Measurements from ENCODE around the gene PALB2. TPM values are rescaled to one million over a fixed set of nuclear protein-coding genes. Genes with fewer than 3 reads are reported as not detected.

Gene PALB2
- total and polyA plus RNA-seq, 3 donors from 2014 or later: 14.4 to 26.8 (median 24.6) TPM

GRCh38 chr16:23650674-23651416 lies 9.7 kb upstream of the PALB2 start:
- TF ChIP-seq, protein P1, sequence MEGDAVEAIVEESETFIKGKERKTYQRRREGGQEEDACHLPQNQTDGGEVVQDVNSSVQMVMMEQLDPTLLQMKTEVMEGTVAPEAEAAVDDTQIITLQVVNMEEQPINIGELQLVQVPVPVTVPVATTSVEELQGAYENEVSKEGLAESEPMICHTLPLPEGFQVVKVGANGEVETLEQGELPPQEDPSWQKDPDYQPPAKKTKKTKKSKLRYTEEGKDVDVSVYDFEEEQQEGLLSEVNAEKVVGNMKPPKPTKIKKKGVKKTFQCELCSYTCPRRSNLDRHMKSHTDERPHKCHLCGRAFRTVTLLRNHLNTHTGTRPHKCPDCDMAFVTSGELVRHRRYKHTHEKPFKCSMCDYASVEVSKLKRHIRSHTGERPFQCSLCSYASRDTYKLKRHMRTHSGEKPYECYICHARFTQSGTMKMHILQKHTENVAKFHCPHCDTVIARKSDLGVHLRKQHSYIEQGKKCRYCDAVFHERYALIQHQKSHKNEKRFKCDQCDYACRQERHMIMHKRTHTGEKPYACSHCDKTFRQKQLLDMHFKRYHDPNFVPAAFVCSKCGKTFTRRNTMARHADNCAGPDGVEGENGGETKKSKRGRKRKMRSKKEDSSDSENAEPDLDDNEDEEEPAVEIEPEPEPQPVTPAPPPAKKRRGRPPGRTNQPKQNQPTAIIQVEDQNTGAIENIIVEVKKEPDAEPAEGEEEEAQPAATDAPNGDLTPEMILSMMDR (IDR thresholded peaks at IDR 0.05): no peak
- TF ChIP-seq POLR2A (IDR thresholded peaks at IDR 0.05): no peak
- WGBS, 2 donors: 63 to 66% methylated on average over 4 of the region's 4 CpGs
- no peaks in the 10 kb centered on the region for H3K9me3 ChIP-seq
- H3K4me3 ChIP-seq: no peak overlapping the region
- no peaks in the 10 kb centered on the region for H3K36me3 ChIP-seq (ENCODE audit: low read depth, missing control alignments)
- intact Hi-C loops (cut with DNase I; ENCODE audit: low total_unique reads): no loop called here
- DNase-seq: no peak
- peak overlapping the region; percentile 43 to 48 for H3K27ac ChIP-seq
- H3K27me3 ChIP-seq: no peaks in the 10 kb centered on the region
- H3K4me1 ChIP-seq: peaks cover 8% of the 10 kb centered on the region

DNA sequence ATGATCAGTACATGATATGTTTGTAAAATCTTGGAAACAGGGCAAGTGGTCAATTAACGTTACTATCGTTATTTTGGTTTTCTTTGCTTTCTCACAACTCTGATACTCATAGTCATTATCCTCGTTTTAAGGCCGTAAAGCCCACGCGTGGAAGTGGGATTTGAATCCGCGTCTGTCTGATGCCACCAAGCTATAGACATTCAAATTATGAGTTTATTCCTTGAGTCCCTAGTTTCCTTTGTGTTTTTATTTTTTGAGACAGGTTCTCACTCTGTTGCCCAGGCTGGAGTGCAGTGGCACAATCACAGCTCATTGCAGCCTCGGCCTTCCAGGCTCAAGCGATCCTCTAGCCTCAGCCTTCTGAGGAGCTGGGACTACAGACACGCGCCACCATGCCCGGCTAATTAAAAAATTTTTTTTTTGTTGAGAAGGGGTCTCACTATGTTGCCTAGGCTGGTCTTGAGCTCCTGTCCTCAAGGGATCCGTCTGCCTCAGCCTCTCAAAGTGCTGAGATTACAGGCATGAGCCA lies 1.2 kb upstream of the PALB2 start:
- TF ChIP-seq, protein P1 (IDR thresholded peaks at IDR 0.05): no peak
- no peak for TF ChIP-seq POLR2A (IDR thresholded peaks at IDR 0.05)
- H3K9me3 ChIP-seq: no peaks in the 10 kb centered on the region
- no peak for DNase-seq
- H3K4me3 ChIP-seq: peak overlapping the region; percentile 85 to 94
- H3K36me3 ChIP-seq (ENCODE audit: low read depth, missing control alignments): no peaks in the 10 kb centered on the region
- intact Hi-C loops (cut with DNase I; ENCODE audit: low total_unique reads): no loop called here
- H3K27me3 ChIP-seq: no peaks in the 10 kb centered on the region
- H3K27ac ChIP-seq: peak overlapping the region in 1 of 2 donors; percentile 83
- 39 to 57% methylated on average over 14 of the region's 14 CpGs for WGBS, 2 donors
- H3K4me1 ChIP-seq: peaks cover 17% of the 10 kb centered on the region

GRCh38 chr16:23640615-23640930 lies 537 bp downstream of the PALB2 start:
- no peak for DNase-seq
- intact Hi-C loops (cut with DNase I; ENCODE audit: low total_unique reads): no loop called here
- H3K36me3 ChIP-seq (ENCODE audit: low read depth, missing control alignments): no peaks in the 10 kb centered on the region
- H3K27me3 ChIP-seq: no peaks in the 10 kb centered on the region
- H3K4me3 ChIP-seq: peak overlapping the region; percentile 85 to 94
- peak overlapping the region; percentile 83 to 92 for H3K27ac ChIP-seq
- TF ChIP-seq, protein P1 (IDR thresholded peaks at IDR 0.05): no peak
- H3K4me1 ChIP-seq: peaks cover 17% of the 10 kb centered on the region
- no peaks in the 10 kb centered on the region for H3K9me3 ChIP-seq
- 0 to 1% methylated on average over 8 of the region's 8 CpGs for WGBS, 2 donors

- H3K9me3 ChIP-seq: no peaks in the 10 kb centered on the region
- no peak for DNase-seq
- no peak overlapping the region for H3K27ac ChIP-seq
- TF ChIP-seq, protein P1 (IDR thresholded peaks at IDR 0.05): peak in 1 of 3 experiments; percentile 3
- no peak for TF ChIP-seq POLR2A (IDR thresholded peaks at IDR 0.05)
- H3K27me3 ChIP-seq: no peaks in the 10 kb centered on the region
- no peak overlapping the region for H3K4me3 ChIP-seq
- H3K36me3 ChIP-seq (ENCODE audit: low read depth, missing control alignments): no peaks in the 10 kb centered on the region
- peaks cover 12% of the 10 kb centered on the region for H3K4me1 ChIP-seq
- intact Hi-C loops (cut with DNase I; ENCODE audit: low total_unique reads): no loop called here
Observed at GRCh38 chr16:23635958-23636357, 5.2 kb downstream of the PALB2 start.

Data from testis (tissue), 3 donors.